Activated CD4-positive, alpha-beta T cell treated with anti-CD3 and anti-CD28 coated beads, Interleukin-2, amount 50 U/mL, for 16 hours (primary cell): Measurements from ENCODE around the gene DAGLA.
"Not testable (repeated sequence)": the region's sequence is repeated elsewhere in the genome, so short reads cannot be mapped to it uniquely, and the experiment has no call there.

ENCODE experiments used
- DNase-seq: peaks from one replicate; pipeline ENCODE4 v3.0.0-alpha.2; 2020

The DAGLA gene

GRCh38 chr11:61667684-61668305, 12.4 kb upstream of the DAGLA start:
- DNase-seq: no peak

GRCh38 chr11:61669417-61669816, 10.8 kb upstream of the DAGLA start:
- no peak for DNase-seq

DNA sequence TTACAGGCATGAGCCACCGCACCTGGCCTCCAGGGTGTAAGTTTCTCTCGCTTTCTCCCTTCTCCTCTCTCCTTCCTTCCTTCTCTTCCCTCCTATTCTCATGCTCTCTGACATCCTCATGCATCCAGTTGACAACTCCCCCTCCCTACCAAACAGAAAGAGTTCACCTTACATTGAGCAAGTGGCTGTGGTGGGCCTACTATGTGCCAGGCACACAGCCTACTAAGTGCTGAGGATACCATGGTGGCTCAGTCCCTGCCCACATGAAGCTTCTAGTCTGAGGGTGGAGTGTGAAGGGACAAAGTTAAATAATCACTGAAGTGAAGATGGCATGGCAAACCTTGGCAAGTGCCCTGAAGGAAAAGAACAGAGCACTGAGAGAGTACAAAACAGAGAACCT, 9.6 kb upstream of the DAGLA start:
- no peak for DNase-seq

DNA sequence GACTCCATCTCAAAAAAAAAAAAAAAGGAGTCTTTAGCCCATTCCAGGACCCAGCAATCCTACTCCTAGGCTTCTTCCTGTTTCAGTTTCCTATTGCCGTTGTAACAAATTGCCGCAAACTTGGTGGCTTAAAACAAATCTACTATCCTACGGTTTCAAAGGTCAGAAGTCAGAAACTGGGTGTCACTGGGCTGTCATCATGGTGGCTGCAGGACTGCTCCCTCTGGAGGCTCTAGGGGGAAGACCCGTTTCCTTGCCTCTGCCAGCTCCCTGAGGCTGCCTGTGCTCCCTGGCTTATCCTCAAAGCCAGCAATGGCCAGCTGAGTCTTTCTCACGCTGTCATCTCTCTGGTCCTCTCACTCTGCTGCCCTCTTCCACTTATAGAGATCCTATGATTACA, 8.7 kb upstream of the DAGLA start:
- DNase-seq: no peak

GRCh38 chr11:61673946-61674467, 6.2 kb upstream of the DAGLA start:
- not testable (repeated sequence) for DNase-seq

DNA sequence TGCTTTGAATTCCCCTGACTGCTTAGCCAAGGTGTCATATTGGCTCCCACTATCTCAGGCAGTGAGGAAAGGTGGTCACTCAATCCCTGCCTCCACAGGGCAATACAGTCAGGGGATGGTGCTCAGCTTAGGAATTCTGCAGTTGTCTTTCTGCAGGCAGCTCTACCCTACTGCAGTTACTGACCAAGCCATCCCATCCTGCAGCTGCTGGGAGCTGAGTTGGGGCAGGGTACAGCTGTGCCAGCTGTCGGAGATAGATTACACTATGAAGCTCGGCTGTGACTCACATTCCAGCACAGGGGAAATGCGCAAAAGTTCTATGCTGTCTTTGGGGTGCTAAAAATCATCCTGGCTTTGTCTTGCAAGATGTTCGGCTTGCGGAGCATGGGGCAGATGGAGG, 4.4 kb upstream of the DAGLA start:
- DNase-seq: no peak

GRCh38 chr11:61679296-61679695, 895 bp upstream of the DAGLA start:
- no peak for DNase-seq

- no peak for DNase-seq
These were observed 531 bp downstream of the DAGLA start for GRCh38 chr11:61680622-61681221.

- no peak for DNase-seq
These were observed 2.0 kb downstream of the DAGLA start for GRCh38 chr11:61682093-61682732.

GRCh38 chr11:61682906-61683675, 2.9 kb downstream of the DAGLA start:
- DNase-seq: no peak

DNA sequence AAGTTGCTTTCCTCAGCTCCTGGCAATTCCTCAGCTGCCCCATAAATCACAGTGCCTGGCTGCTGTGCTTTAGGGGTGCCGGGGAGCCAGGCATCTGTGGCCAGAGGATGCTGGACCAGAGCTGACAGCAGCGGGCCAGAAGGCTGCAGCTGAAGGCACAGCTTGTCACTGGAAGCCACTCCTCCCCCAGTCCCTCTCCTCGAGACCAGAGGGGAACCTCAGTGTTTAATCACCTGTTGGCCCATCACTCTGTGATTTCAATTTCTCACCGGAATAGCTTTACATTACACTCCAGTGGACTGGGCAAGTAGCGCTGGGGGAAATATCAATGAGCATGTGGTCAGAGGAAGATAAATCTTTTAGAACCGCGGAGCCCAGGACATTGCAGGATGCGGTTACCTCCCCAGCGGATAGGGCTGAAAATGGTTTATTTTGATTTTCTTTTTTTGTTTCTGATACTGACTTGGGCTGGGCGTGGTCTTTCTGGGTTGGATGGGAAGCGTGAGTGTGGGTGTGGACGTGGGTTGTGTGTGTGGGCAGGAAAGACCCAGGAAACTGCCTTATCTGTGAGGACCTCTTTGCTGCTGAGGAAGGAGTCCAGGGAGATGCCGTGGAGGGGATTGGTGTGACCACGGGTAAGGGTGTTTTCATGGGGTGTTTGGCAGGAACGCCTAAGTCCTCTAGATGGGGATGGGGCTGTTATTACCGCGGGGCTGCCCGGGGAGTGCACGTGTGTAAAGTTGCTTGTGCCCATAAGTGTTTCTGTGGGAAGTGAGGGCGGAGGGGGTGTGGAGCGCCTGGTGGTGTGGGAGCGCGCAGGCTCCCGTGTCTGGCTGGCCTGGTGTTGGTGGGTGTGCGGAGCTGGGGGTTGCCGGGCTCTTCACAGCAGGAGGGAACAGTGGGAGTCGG, 4.0 kb downstream of the DAGLA start:
- peak; percentile 32 for DNase-seq

DNA sequence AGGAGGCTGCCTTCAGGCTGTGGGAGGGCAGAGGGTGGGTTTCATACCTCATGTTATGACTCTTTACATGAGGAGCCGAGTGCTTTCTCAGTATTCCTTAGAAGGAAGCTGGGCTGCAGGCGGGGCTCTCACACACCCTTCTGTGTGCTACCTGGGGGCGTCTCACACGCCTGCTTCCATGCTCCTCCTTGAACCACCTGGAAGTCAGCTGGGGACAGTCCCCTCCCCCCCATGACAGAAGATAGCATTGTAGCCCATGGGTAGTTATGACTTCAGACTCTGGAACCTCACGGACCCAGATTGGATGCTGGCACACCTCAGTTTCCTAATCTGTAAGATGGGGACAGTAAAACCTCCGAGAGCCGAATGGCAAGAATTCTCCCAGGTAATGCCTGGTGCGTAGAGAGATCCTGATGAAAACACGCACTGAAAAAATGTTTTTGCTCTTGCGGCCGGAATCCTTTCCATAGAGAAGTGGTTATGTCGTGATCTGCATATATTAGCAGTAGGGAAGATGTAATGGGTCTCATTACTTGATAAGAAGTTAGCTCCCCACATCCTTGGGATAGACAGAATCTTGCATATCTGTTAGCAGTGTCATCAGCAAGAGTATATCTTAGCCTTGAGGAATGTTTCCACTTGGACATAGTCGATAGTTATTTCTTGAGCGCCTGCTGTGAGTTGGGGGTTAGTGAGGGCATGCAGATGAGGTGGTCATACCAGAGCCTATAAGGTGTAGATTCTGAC, 4.9 kb downstream of the DAGLA start:
- DNase-seq: no peak

GRCh38 chr11:61685617-61685967, 5.4 kb downstream of the DAGLA start:
- DNase-seq: no peak

- no peak for DNase-seq
These were observed 5.9 kb downstream of the DAGLA start for GRCh38 chr11:61686066-61686465.

GRCh38 chr11:61686469-61686868, 6.3 kb downstream of the DAGLA start:
- no peak for DNase-seq

- DNase-seq: no peak
These were observed 7.2 kb downstream of the DAGLA start for GRCh38 chr11:61687420-61687819.

DNA sequence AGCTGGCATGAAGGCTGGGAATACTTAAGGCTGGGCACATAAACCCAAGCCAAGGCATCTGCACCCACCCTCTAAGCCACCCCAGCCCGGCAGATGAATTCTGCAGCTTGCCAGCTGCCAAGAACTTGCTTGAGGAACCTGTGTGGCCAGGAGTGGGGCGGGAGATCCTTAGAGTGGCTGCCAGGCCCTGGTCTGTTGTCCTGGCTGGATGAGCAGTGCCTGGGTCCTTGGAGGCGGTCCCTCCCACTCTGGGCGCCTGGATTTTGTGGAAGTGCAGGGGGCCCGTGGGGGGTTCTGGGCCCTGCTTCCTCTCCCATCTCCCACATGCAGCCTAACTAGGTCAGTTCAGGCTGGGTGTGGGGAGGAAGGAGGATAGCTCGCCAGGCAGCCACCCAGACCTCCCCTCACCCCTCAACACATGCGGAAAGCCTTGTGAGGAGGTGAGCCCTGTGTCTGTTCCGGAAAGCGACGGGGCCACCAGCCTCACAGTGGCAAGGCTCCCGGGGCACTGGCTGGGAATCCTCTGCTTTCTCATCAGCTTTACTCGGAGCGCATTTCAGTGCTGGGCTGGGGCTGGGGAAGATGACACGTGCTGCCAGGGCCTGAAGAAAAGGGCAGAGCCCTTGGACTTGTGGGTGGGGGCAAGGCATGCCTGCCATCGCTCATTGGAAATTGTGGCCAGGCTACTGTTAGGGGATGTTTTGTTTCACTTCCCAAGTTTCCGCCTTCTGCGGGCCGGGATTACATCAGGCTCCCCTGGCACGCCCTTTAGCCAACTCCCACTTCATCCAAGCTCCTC, 8.4 kb downstream of the DAGLA start:
- no peak for DNase-seq

DNA sequence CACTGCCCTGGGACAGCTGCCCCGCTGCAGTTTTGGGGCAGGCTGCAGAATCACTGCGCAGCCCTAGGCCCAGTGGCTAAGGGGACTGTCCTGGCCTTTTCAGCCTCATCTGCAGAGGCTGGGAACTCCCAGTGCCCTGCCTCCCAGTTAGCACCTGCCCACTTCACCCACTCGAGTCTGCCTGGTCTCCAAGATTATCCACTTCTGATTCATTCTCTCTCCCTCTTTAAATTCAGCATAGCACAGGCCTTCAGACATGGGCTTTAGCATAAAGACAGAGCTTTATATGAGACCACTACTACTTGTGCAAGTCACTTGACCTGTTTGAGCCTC, 8.9 kb downstream of the DAGLA start:
- no peak for DNase-seq

GRCh38 chr11:61690706-61691379, 10.7 kb downstream of the DAGLA start:
- DNase-seq: no peak

DNA sequence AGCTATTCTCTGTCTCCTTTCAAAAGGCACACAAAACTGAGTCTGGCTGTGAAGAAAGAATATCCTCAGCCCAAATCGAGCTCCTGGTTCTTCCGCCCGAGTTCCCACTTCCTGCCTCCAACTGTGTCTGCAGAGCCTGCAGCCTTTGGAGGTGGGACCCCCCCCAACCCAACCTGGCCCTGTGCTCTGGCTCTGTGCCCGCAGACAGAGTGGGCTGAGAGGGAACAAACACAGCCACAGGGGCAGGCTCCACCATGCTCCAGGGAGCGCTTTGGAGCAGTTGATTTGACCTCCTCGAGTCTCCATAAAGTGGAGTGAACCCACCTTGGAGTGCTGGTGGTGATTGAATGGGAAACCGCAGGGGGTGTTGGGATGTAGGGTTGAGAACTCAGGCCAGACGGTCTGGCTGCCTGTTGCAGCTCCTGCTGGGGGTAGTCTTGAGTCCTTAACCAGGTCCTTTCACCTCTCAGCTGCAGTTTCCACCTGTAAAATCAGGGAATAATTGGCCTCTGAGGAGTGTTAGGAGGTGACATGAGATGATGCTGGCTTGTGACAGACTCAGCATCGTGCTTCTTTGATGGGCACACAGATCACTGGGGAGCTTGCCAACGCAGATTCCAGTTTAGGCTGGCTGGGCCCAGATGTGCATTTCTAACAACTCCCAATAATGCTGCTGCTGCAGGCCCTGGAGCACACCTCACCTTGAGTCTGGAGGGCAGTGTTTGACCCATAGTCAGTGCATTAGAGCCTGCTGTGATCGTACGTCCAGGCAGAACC, 11.4 kb downstream of the DAGLA start:
- DNase-seq: no peak
